GM23248 (cell line): ENCODE results near the gene GLMP.

Experiments used
- EZH2 ChIP-seq: fragments of 200-600 bp; sonication (generic); IDR thresholded peaks from 2 replicates; pipeline ENCODE4 v1.6.1; 2018; ENCODE audit warnings: antibody characterized with exemption, mild to moderate bottlenecking; ENCODE audit not compliant: insufficient read depth, poor library complexity, severe bottlenecking
- EZH2phosphoT487 ChIP-seq: fragments of 200-600 bp; sonication (generic); IDR thresholded peaks from 2 replicates; pipeline ENCODE4 v1.6.1; 2018; ENCODE audit warnings: antibody characterized with exemption, moderate library complexity, mild to moderate bottlenecking, low read depth; ENCODE audit not compliant: insufficient read depth

- TF ChIP-seq EZH2phosphoT487 = no peak
- no peak for TF ChIP-seq EZH2
Observed at GRCh38 chr1:156316909-156317308, 21.4 kb upstream of the GLMP start.
